Loucy (cell line): ENCODE data around the gene SCUBE2.

ENCODE experiments used
- H2AFZ ChIP-seq: fragments of 200-600 bp; sonication (generic); 2 replicates; pipeline ENCODE4 v1.6.0; 2016; ENCODE audit warnings: antibody characterized with exemption, mild to moderate bottlenecking, low read length, moderate library complexity
- H3F3A ChIP-seq: fragments of 200-600 bp; 2 replicates; pipeline ENCODE4 v1.6.0; 2016; ENCODE audit warnings: antibody characterized with exemption, low read depth, mild to moderate bottlenecking
- H3K27me3 ChIP-seq: fragments of 200-600 bp; sonication (generic); 2 replicates; pipeline ENCODE4 v1.6.1; 2014; ENCODE audit warnings: low read length, mild to moderate bottlenecking; ENCODE audit not compliant: insufficient read depth, poor library complexity, severe bottlenecking
- H3K36me3 ChIP-seq: fragments of 200-600 bp; sonication (generic); 2 replicates; pipeline ENCODE4 v1.6.1; 2016; ENCODE audit warnings: low read length; ENCODE audit not compliant: insufficient read depth
- H3K4me1 ChIP-seq: fragments of 200-600 bp; sonication (generic); 2 replicates; pipeline ENCODE4 v1.5.1; 2014; ENCODE audit warnings: low read length, mild to moderate bottlenecking; ENCODE audit not compliant: insufficient read depth, poor library complexity, severe bottlenecking
- H3K4me2 ChIP-seq: fragments of 200-600 bp; sonication (generic); 2 replicates; pipeline ENCODE4 v1.6.0; 2014; ENCODE audit warnings: antibody characterized with exemption, low read length, low read depth, mild to moderate bottlenecking; ENCODE audit not compliant: poor library complexity, severe bottlenecking
- H3K4me3 ChIP-seq: fragments of 200-600 bp; sonication (generic); 2 replicates; pipeline ENCODE4 v1.5.1; 2014; ENCODE audit warnings: low read length, mild to moderate bottlenecking, mixed read lengths; ENCODE audit not compliant: poor library complexity, severe bottlenecking
- H3K79me2 ChIP-seq: fragments of 200-600 bp; sonication (generic); 2 replicates; pipeline ENCODE4 v1.6.1; 2014; ENCODE audit warnings: low read length; ENCODE audit not compliant: insufficient read depth
- H3K9ac ChIP-seq: fragments of 200-600 bp; sonication (generic); 2 replicates; pipeline ENCODE4 v1.6.0; 2014; ENCODE audit warnings: mild to moderate bottlenecking, low read depth, low read length, moderate library complexity; ENCODE audit not compliant: poor library complexity, severe bottlenecking
- H3K9me2 ChIP-seq: fragments of 200-600 bp; sonication (generic); replicated peaks from 2 replicates; pipeline ENCODE4 v1.6.1; 2016; ENCODE audit warnings: low read depth, low read length, mixed read lengths
- H3K9me3 ChIP-seq: fragments of 200-600 bp; sonication (generic); 2 replicates; pipeline ENCODE4 v1.6.1; 2014; ENCODE audit warnings: mild to moderate bottlenecking, antibody characterized with exemption, low read length, low read depth; ENCODE audit not compliant: insufficient read depth
- H4K20me1 ChIP-seq: fragments of 200-600 bp; sonication (generic); 2 replicates; pipeline ENCODE4 v1.6.0; 2014; ENCODE audit warnings: antibody characterized with exemption, low read length, mild to moderate bottlenecking; ENCODE audit not compliant: insufficient read depth, poor library complexity, severe bottlenecking
- EZH2phosphoT487 ChIP-seq: fragments of 200-600 bp; IDR thresholded peaks from 2 replicates; pipeline ENCODE4 v1.6.1; 2018; ENCODE audit warnings: antibody characterized with exemption, mild to moderate bottlenecking, moderate library complexity, borderline replicate concordance
- TF ChIP-seq, protein P1 (sequence below): fragments of 200-600 bp; sonication (generic); conservative IDR thresholded peaks from 2 replicates; pipeline ENCODE4 v1.5.1; 2014; ENCODE audit warnings: mild to moderate bottlenecking, antibody characterized with exemption, low read length

SCUBE2 gene

DNA sequence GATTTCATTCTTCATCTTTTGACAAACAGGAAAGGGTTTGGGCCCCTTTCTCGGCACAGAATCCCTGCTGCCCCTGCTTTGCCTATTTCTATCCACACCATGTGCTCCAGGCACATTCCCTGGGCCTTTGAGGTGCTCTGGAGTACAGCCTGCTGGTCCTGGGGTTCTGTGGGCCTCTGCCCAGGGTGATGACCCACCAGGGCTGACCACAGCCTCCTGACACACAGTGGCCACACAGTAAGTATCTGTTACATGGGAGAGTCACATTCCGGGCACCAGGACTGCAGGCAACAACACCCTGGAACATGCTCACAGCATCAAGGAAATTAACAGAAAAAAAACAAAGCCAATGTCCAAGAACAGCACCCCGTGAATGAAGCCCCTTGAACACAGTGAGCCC is 39.1 kb downstream of the SCUBE2 start:
- H3K79me2 ChIP-seq: no peaks in the 10 kb centered on the region
- H3K4me3 ChIP-seq: no peak overlapping the region
- H3K9ac ChIP-seq: no peak overlapping the region
- no peaks in the 10 kb centered on the region for H4K20me1 ChIP-seq
- H3K36me3 ChIP-seq: no peaks in the 10 kb centered on the region
- no peaks in the 10 kb centered on the region for H3K9me3 ChIP-seq
- H3K27me3 ChIP-seq: no peaks in the 10 kb centered on the region
- no peaks in the 10 kb centered on the region for H3F3A ChIP-seq
- no peaks in the 10 kb centered on the region for H3K4me1 ChIP-seq
- H2AFZ ChIP-seq: no peak overlapping the region
- H3K4me2 ChIP-seq: no peak overlapping the region
- TF ChIP-seq, protein P1, sequence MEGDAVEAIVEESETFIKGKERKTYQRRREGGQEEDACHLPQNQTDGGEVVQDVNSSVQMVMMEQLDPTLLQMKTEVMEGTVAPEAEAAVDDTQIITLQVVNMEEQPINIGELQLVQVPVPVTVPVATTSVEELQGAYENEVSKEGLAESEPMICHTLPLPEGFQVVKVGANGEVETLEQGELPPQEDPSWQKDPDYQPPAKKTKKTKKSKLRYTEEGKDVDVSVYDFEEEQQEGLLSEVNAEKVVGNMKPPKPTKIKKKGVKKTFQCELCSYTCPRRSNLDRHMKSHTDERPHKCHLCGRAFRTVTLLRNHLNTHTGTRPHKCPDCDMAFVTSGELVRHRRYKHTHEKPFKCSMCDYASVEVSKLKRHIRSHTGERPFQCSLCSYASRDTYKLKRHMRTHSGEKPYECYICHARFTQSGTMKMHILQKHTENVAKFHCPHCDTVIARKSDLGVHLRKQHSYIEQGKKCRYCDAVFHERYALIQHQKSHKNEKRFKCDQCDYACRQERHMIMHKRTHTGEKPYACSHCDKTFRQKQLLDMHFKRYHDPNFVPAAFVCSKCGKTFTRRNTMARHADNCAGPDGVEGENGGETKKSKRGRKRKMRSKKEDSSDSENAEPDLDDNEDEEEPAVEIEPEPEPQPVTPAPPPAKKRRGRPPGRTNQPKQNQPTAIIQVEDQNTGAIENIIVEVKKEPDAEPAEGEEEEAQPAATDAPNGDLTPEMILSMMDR: no peak
- TF ChIP-seq EZH2phosphoT487: no peak
- no peaks in the 10 kb centered on the region for H3K9me2 ChIP-seq

DNA sequence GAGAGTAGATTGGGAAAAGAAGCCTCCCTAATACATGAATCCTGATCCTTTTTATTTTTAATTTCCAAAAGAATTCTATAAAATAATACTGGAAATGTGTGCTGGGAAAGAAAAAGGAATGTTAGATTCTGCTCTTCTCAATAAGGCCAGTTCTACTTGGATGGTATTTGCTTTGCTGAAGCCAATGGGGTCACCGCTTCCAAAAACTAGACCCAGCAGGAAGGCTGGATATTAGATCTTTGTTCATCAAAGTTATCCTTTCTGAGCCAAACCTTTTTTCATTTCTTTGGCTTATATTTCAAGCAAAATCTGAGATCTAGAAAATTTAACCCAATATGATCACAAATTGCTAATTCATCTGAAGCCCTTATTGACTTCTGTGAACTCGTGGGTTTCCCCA is 41.4 kb downstream of the SCUBE2 start:
- Histone ChIP-seq H3K4me2 (no peak overlapping the region), H2AFZ (no peak overlapping the region), H4K20me1 (no peaks in the 10 kb centered on the region), H3K9me2 (no peaks in the 10 kb centered on the region), H3K4me1 (no peaks in the 10 kb centered on the region), H3K4me3 (no peak overlapping the region), H3K27me3 (no peaks in the 10 kb centered on the region), H3K36me3 (no peaks in the 10 kb centered on the region), H3F3A (no peaks in the 10 kb centered on the region), H3K9ac (no peak overlapping the region), H3K9me3 (no peaks in the 10 kb centered on the region), H3K79me2 (no peaks in the 10 kb centered on the region)
- TF ChIP-seq, protein P1: no peak
- TF ChIP-seq EZH2phosphoT487: no peak

DNA sequence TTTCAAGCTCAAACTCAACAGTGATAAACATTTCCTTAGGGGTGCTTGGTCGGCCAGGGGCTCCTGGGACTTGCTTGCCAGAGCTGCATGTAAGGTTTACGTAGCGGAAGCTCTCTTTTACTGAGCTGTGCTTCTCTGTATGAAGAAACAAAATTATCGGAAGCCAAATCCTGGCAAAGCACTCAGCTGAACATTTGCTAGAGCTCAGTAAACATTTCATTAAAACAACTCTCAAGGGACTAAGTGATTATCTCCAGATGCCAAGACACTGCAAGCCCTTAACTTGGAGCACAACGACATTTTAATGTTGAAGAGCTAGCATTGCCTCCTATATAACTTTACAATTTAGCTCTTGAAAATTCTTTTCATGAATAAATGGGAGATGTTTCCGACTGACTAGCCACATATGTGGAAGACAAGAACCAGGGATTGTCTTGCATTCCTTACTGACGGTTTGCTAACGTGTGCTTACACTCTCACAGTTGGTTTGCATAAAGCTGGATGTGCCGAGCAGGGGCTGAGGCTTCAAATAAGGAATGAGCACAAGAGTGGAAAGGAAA is 43.4 kb downstream of the SCUBE2 start:
- Histone ChIP-seq H3K9ac (no peak overlapping the region), H3K9me2 (no peaks in the 10 kb centered on the region), H3K27me3 (no peaks in the 10 kb centered on the region), H3K79me2 (no peaks in the 10 kb centered on the region), H3K4me3 (no peak overlapping the region), H3K4me1 (no peaks in the 10 kb centered on the region), H2AFZ (no peak overlapping the region), H3K4me2 (no peak overlapping the region), H3F3A (no peaks in the 10 kb centered on the region), H3K9me3 (no peaks in the 10 kb centered on the region), H4K20me1 (no peaks in the 10 kb centered on the region), H3K36me3 (no peaks in the 10 kb centered on the region)
- TF ChIP-seq EZH2phosphoT487: no peak
- TF ChIP-seq, protein P1: no peak
